Astrocyte (in vitro differentiated cells and primary cell): Measurements from ENCODE around the gene MAPK10. TPM values are rescaled to one million over a fixed set of nuclear protein-coding genes. Genes with fewer than 3 reads are reported as not detected.

Experiments
- DNase-seq: peaks from one replicate; pipeline ENCODE4 v3.0.0-alpha.2; 2010; ENCODE audit warnings: low read depth
- FAIRE-seq: peaks from 2 replicates; lab custom pipeline; 2011; peaks lifted over from hg19 to GRCh38; lab: Jason Lieb, UNC
- H2AFZ ChIP-seq: 2 replicates; pipeline ENCODE4 v1.6.0; 2012; ENCODE audit warnings: low read depth, low read length, inconsistent platforms
- H3K27ac ChIP-seq: 2 replicates; pipeline ENCODE4 v1.5.1; 2011; ENCODE audit warnings: low read depth, low read length, inconsistent platforms
- H3K27me3 ChIP-seq: 2 replicates; pipeline ENCODE4 v1.6.0; 2011; ENCODE audit warnings: low read length, inconsistent platforms; ENCODE audit not compliant: insufficient read depth
- H3K36me3 ChIP-seq: 2 replicates; pipeline ENCODE4 v1.5.1; 2011; ENCODE audit warnings: low read length, inconsistent platforms; ENCODE audit not compliant: insufficient read depth
- H3K4me1 ChIP-seq: 2 replicates; pipeline ENCODE4 v1.5.1; 2011; ENCODE audit warnings: low read length, inconsistent platforms; ENCODE audit not compliant: insufficient read depth
- H3K4me2 ChIP-seq: 2 replicates; pipeline ENCODE4 v1.6.0; 2012; ENCODE audit warnings: low read length, inconsistent platforms
- H3K4me3 ChIP-seq: 2 replicates; pipeline ENCODE4 v1.5.1; 2011; ENCODE audit warnings: low read depth, mild to moderate bottlenecking, low read length, inconsistent platforms; ENCODE audit not compliant: insufficient read depth
- H3K79me2 ChIP-seq: 2 replicates; pipeline ENCODE4 v1.6.0; 2012; ENCODE audit warnings: mild to moderate bottlenecking, low read length, inconsistent platforms; ENCODE audit not compliant: insufficient read depth
- H3K9ac ChIP-seq: 2 replicates; pipeline ENCODE4 v1.6.0; 2012; ENCODE audit warnings: mild to moderate bottlenecking, low read length, inconsistent platforms
- H3K9me3 ChIP-seq: 2 replicates; pipeline ENCODE4 v1.5.1; 2012; ENCODE audit warnings: low read depth, mild to moderate bottlenecking, low read length, inconsistent platforms; ENCODE audit not compliant: insufficient read depth
- H4K20me1 ChIP-seq: 2 replicates; pipeline ENCODE4 v1.6.0; 2012; ENCODE audit warnings: low read length, inconsistent platforms; ENCODE audit not compliant: insufficient read depth
- H3K27ac Mint-ChIP-seq: one replicate; pipeline ENCODE4 v1.8.0; 2021; ENCODE audit warnings: mild to moderate bottlenecking, mixed read lengths; ENCODE audit not compliant: unreplicated experiment
- H3K27me3 Mint-ChIP-seq: one replicate; pipeline ENCODE4 v1.8.0; 2021; ENCODE audit warnings: low read depth, mixed read lengths; ENCODE audit not compliant: unreplicated experiment
- H3K36me3 Mint-ChIP-seq: one replicate; pipeline ENCODE4 v1.8.0; 2021; ENCODE audit warnings: low read depth, mixed read lengths; ENCODE audit not compliant: unreplicated experiment
- H3K4me1 Mint-ChIP-seq: one replicate; pipeline ENCODE4 v1.8.0; 2021; ENCODE audit warnings: low read depth, mixed read lengths; ENCODE audit not compliant: unreplicated experiment
- H3K4me3 Mint-ChIP-seq: one replicate; pipeline ENCODE4 v1.8.0; 2021; ENCODE audit warnings: mild to moderate bottlenecking, moderate library complexity, mixed read lengths; ENCODE audit not compliant: unreplicated experiment
- H3K9me3 Mint-ChIP-seq: one replicate; pipeline ENCODE4 v1.8.0; 2021; ENCODE audit warnings: mild to moderate bottlenecking, mixed read lengths; ENCODE audit not compliant: unreplicated experiment
- EZH2 ChIP-seq: IDR thresholded peaks from 2 replicates; pipeline ENCODE4 v1.6.1; 2012; ENCODE audit warnings: mild to moderate bottlenecking, low read length, inconsistent platforms; ENCODE audit not compliant: insufficient read depth
- total RNA-seq: library from RNA; stranded (reverse); gene quantifications from 2 replicates; pipeline ENCODE4 v1.2.1, GENCODE V29; 2021
- TF ChIP-seq, protein P1 (sequence below): IDR thresholded peaks from 2 replicates; pipeline ENCODE4 v1.5.1; 2011; ENCODE audit warnings: low read depth, mild to moderate bottlenecking, inconsistent platforms, low read length, moderate library complexity; ENCODE audit not compliant: insufficient read depth

MAPK10 gene
- total RNA-seq, 1 donor from 2014 or later: 7.5 TPM

DNA sequence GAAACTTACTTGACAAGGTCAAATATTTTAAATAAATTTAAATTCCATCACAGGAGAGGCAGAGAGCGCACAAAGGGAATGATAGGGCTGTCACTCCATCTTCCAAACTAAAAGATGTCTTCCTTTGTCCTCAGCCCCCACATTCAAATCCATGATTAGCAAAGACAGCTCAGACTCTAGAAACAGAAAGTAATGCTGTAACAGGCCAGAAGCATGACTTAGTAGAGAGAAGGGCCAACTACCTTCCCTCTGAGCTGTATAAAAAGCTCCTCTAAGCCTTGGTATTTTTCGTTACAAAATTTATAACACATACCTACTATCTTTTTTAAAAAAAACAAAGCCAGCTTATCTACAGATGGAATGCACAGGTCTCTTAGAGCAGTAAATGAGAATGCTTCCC lies 207.4 kb downstream of the MAPK10 start:
- Mint-ChIP-seq H3K27me3 (peaks cover 2% of the 10 kb centered on the region), H3K27ac (no peak overlapping the region), H3K36me3 (no peaks in the 10 kb centered on the region), H3K4me3 (no peak overlapping the region), H3K9me3 (no peaks in the 10 kb centered on the region), H3K4me1 (no peaks in the 10 kb centered on the region)
- H3K9me3 ChIP-seq: no peaks in the 10 kb centered on the region
- H3K79me2 ChIP-seq: no peaks in the 10 kb centered on the region
- TF ChIP-seq EZH2: no peak
- TF ChIP-seq, protein P1, sequence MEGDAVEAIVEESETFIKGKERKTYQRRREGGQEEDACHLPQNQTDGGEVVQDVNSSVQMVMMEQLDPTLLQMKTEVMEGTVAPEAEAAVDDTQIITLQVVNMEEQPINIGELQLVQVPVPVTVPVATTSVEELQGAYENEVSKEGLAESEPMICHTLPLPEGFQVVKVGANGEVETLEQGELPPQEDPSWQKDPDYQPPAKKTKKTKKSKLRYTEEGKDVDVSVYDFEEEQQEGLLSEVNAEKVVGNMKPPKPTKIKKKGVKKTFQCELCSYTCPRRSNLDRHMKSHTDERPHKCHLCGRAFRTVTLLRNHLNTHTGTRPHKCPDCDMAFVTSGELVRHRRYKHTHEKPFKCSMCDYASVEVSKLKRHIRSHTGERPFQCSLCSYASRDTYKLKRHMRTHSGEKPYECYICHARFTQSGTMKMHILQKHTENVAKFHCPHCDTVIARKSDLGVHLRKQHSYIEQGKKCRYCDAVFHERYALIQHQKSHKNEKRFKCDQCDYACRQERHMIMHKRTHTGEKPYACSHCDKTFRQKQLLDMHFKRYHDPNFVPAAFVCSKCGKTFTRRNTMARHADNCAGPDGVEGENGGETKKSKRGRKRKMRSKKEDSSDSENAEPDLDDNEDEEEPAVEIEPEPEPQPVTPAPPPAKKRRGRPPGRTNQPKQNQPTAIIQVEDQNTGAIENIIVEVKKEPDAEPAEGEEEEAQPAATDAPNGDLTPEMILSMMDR: no peak
- no peak for FAIRE-seq
- H3K27ac ChIP-seq: no peak overlapping the region
- H4K20me1 ChIP-seq: no peaks in the 10 kb centered on the region
- H2AFZ ChIP-seq: no peak overlapping the region
- H3K4me2 ChIP-seq: no peak overlapping the region
- no peaks in the 10 kb centered on the region for H3K36me3 ChIP-seq
- H3K4me1 ChIP-seq: no peaks in the 10 kb centered on the region
- H3K9ac ChIP-seq: no peak overlapping the region
- DNase-seq: no peak
- no peak overlapping the region for H3K4me3 ChIP-seq
- no peaks in the 10 kb centered on the region for H3K27me3 ChIP-seq

DNA sequence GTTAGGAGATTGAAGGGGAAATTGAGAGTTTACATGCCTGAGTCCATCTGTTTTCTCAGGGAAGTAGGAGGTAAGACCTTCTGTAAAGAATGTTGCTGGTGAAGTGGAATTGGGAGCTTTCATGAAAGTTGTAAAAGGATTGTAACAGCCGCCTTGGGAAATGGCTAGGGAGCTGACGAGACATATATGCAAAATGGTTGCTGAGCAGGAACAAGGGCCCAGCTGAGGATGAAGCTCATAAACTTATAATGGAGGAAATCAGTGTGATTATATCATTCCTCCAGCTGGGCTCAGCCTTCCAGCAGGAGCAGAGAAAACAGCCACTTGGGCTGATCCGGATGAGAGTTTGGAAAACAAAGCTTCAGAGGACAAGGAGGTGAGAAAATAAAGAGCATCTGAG lies 208.7 kb downstream of the MAPK10 start:
- no peaks in the 10 kb centered on the region for H3K79me2 ChIP-seq
- H3K27ac ChIP-seq: no peak overlapping the region
- no peak overlapping the region for H2AFZ ChIP-seq
- no peaks in the 10 kb centered on the region for H3K4me1 ChIP-seq
- H3K36me3 ChIP-seq: no peaks in the 10 kb centered on the region
- H3K9ac ChIP-seq: no peak overlapping the region
- no peak overlapping the region for H3K4me2 ChIP-seq
- FAIRE-seq (no peak), DNase-seq (no peak)
- no peak overlapping the region for H3K4me3 ChIP-seq
- Mint-ChIP-seq H3K4me3 (no peak overlapping the region), H3K27me3 (peaks cover 2% of the 10 kb centered on the region), H3K36me3 (no peaks in the 10 kb centered on the region), H3K9me3 (no peaks in the 10 kb centered on the region), H3K27ac (no peak overlapping the region), H3K4me1 (no peaks in the 10 kb centered on the region)
- no peaks in the 10 kb centered on the region for H3K9me3 ChIP-seq
- no peak for TF ChIP-seq EZH2
- TF ChIP-seq, protein P1: no peak
- H3K27me3 ChIP-seq: no peaks in the 10 kb centered on the region
- no peaks in the 10 kb centered on the region for H4K20me1 ChIP-seq

DNA sequence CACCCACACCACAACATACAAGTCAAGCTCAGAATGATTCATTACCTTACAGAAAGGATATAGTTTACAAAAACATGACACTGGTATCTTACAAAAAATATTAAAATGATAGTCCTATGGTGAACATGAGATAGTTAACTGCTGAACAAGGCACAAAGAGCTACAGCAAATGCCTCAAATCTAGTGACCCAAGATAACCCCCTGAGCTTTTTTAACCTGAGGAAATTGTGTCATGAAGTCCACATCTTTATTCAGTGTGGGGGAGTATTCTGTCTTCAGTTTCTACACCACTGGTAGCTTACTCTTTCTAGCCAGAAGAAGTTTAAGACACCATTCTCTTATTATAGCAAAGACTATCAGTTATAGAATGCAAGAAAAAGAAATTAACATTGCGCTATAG lies 218.7 kb downstream of the MAPK10 start:
- no peak overlapping the region for H3K27ac ChIP-seq
- H2AFZ ChIP-seq: no peak overlapping the region
- no peaks in the 10 kb centered on the region for H3K27me3 ChIP-seq
- Mint-ChIP-seq H3K36me3 (no peaks in the 10 kb centered on the region), H3K9me3 (peaks cover 2% of the 10 kb centered on the region), H3K27me3 (no peaks in the 10 kb centered on the region), H3K4me1 (peaks cover 3% of the 10 kb centered on the region), H3K4me3 (no peak overlapping the region), H3K27ac (no peak overlapping the region)
- H3K4me1 ChIP-seq: no peaks in the 10 kb centered on the region
- H3K9me3 ChIP-seq: no peaks in the 10 kb centered on the region
- no peak overlapping the region for H3K4me3 ChIP-seq
- DNase-seq (no peak), FAIRE-seq (no peak)
- H3K4me2 ChIP-seq: no peak overlapping the region
- H3K9ac ChIP-seq: no peak overlapping the region
- no peaks in the 10 kb centered on the region for H3K79me2 ChIP-seq
- H3K36me3 ChIP-seq: no peaks in the 10 kb centered on the region
- no peaks in the 10 kb centered on the region for H4K20me1 ChIP-seq
- TF ChIP-seq EZH2: no peak
- TF ChIP-seq, protein P1: no peak
